ENCODE measurements around the gene DYNC1LI2. TPM values are rescaled to one million over a fixed set of nuclear protein-coding genes. Genes with fewer than 3 reads are reported as not detected.

DYNC1LI2 gene
- total RNA-seq, 4 donors from 2014 or later, result 102 to 212 (median 137) TPM

DNA sequence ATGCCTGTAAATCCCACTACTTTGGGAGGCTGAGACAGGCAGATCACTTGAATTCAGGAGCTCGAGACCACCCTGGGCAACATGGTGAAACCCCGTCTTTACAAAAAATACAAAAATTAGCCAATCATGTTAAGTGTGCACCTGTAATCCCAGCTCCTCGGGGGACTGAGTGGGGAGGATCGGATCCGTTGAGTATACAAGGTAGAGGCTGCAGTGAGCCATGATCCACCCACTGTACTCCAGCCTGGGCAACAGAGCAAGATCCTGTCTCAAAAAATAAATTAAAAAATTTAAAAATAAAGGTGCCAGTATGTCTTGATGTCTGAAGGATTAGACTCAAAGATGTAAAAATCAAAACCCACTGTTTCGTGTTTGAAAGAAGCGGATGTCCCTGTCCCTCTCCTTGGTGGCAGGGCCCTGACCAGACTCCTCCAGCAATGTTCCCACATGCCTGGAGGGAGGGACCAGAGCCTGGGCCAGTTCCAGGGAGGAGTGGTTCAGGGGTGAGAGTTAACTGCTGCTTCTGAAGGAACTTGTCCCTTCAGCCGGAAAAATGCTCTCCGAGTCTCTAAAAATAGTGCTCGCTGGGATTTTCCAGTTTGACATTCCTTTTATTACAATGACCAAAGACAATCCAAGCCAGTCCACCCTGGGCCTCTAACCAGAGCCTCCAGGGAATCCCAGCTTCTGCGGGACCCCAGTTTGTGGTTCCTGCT is 45.5 kb downstream of the DYNC1LI2 start:
- TF ChIP-seq POLR2AphosphoS5 (IDR thresholded peaks at IDR 0.05) (no peak), POLR2A (IDR thresholded peaks at IDR 0.05) (no peak)
- TF ChIP-seq, protein P1, sequence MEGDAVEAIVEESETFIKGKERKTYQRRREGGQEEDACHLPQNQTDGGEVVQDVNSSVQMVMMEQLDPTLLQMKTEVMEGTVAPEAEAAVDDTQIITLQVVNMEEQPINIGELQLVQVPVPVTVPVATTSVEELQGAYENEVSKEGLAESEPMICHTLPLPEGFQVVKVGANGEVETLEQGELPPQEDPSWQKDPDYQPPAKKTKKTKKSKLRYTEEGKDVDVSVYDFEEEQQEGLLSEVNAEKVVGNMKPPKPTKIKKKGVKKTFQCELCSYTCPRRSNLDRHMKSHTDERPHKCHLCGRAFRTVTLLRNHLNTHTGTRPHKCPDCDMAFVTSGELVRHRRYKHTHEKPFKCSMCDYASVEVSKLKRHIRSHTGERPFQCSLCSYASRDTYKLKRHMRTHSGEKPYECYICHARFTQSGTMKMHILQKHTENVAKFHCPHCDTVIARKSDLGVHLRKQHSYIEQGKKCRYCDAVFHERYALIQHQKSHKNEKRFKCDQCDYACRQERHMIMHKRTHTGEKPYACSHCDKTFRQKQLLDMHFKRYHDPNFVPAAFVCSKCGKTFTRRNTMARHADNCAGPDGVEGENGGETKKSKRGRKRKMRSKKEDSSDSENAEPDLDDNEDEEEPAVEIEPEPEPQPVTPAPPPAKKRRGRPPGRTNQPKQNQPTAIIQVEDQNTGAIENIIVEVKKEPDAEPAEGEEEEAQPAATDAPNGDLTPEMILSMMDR (IDR thresholded peaks at IDR 0.05), result no peak
- no peak overlapping the region for H3K4me3 ChIP-seq

DNA sequence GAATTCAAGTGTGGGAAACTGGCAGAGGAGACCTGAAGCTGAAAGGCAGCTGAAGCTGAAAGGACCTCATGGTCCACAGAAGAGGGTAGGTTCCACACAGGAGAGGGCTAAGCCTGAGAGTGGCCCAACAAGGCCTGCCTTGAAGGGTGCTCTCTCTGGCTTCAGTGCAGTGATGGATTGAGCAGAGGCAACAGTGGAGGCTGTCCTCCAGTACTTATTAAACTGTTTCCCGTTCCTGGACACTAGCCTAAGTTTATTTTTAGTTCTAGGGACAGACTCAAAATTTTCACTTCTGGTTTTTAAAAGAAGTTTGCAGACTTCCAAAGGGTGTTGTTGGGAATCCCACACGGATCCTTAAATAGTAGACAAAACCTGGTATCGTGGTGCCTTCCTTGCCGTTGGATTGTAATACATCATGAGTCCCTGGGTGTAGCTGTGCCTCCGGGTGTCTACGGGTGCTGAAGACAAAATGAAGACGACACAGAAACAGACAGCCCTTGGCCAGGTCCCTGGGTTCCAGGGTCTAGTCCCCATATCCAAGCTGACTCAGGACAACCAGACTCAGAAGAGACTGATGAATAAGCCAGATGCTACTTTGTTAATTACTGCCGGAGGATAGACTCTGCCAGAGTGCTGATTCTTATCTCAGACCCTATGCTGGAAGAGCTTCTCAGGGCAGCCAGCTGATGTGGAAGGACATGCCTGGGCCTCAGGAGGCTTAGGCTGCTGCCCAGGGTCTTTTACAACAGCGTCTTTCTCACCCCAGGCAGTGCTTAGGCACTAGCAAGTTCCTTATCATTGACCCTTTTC is 47.8 kb downstream of the DYNC1LI2 start:
- no peaks in the 10 kb centered on the region for H3K27me3 ChIP-seq
- H3K27ac ChIP-seq, result no peak overlapping the region
- H3K4me3 ChIP-seq, result no peak overlapping the region
- H3K9me3 ChIP-seq, result no peaks in the 10 kb centered on the region
- H3K4me1 ChIP-seq, result peaks cover 24% of the 10 kb centered on the region
- TF ChIP-seq, protein P1 (IDR thresholded peaks at IDR 0.05), result no peak
- TF ChIP-seq POLR2A (IDR thresholded peaks at IDR 0.05) (no peak), POLR2AphosphoS5 (IDR thresholded peaks at IDR 0.05) (no peak), EP300 (IDR thresholded peaks at IDR 0.05) (no peak)
- H3K36me3 ChIP-seq, result no peaks in the 10 kb centered on the region
- peak in 1 of 2 donors; percentile 10 for DNase-seq (ENCODE audit: low spot score in 2 of 2)
- 37% methylated on average over 9 of the region's 9 CpGs for WGBS

More for the DNA sequence above, 45.5 kb downstream of the DYNC1LI2 start:
- Histone ChIP-seq H3K9me3 (no peaks in the 10 kb centered on the region), H3K27me3 (no peaks in the 10 kb centered on the region), H3K4me1 (peaks cover 24% of the 10 kb centered on the region), H3K27ac (no peak overlapping the region), H3K36me3 (no peaks in the 10 kb centered on the region)
- peak in 1 of 2 donors; percentile 53 for DNase-seq (ENCODE audit: low spot score in 2 of 2)
- WGBS, result 64% methylated on average over 11 of the region's 11 CpGs

- H3K27ac ChIP-seq, result no peak overlapping the region
- no peak overlapping the region for H3K4me3 ChIP-seq
- H3K4me1 ChIP-seq, result peaks cover 26% of the 10 kb centered on the region
- 98% methylated on average over 2 of the region's 2 CpGs for WGBS
- H3K9me3 ChIP-seq, result no peaks in the 10 kb centered on the region
- DNase-seq (ENCODE audit: low spot score in 2 of 2), result no peak
- H3K27me3 ChIP-seq, result no peaks in the 10 kb centered on the region
- H3K36me3 ChIP-seq, result no peaks in the 10 kb centered on the region
- TF ChIP-seq EP300 (IDR thresholded peaks at IDR 0.05), result no peak
- TF ChIP-seq, protein P1 (IDR thresholded peaks at IDR 0.05), result no peak
- no peak for TF ChIP-seq POLR2AphosphoS5 (IDR thresholded peaks at IDR 0.05)
- no peak for TF ChIP-seq POLR2A (IDR thresholded peaks at IDR 0.05)
These were observed 49.9 kb downstream of the DYNC1LI2 start for GRCh38 chr16:66701516-66701915.

- H3K4me3 ChIP-seq, result no peak overlapping the region
- no peaks in the 10 kb centered on the region for H3K36me3 ChIP-seq
- H3K9me3 ChIP-seq, result no peaks in the 10 kb centered on the region
- WGBS, result 78% methylated on average over 2 of the region's 2 CpGs
- TF ChIP-seq POLR2A (IDR thresholded peaks at IDR 0.05) (no peak), POLR2AphosphoS5 (IDR thresholded peaks at IDR 0.05) (no peak), EP300 (IDR thresholded peaks at IDR 0.05) (no peak)
- TF ChIP-seq, protein P1 (IDR thresholded peaks at IDR 0.05), result no peak
- H3K27ac ChIP-seq, result no peak overlapping the region
- no peaks in the 10 kb centered on the region for H3K27me3 ChIP-seq
- DNase-seq (ENCODE audit: low spot score in 2 of 2), result peak in 1 of 2 donors; percentile 0
- peaks cover 24% of the 10 kb centered on the region for H3K4me1 ChIP-seq
These were observed 50.4 kb downstream of the DYNC1LI2 start for GRCh38 chr16:66701026-66701425.

- no peak overlapping the region for H3K27ac ChIP-seq
- DNase-seq (ENCODE audit: low spot score in 2 of 2), result no peak
- 75% methylated on average over 1 of the region's 1 CpG for WGBS
- no peak for TF ChIP-seq POLR2AphosphoS5 (IDR thresholded peaks at IDR 0.05)
- TF ChIP-seq EP300 (IDR thresholded peaks at IDR 0.05), result no peak
- TF ChIP-seq, protein P1 (IDR thresholded peaks at IDR 0.05), result no peak
- no peak for TF ChIP-seq POLR2A (IDR thresholded peaks at IDR 0.05)
- no peak overlapping the region for H3K4me3 ChIP-seq
- H3K27me3 ChIP-seq, result no peaks in the 10 kb centered on the region
- peaks cover 33% of the 10 kb centered on the region for H3K4me1 ChIP-seq
- H3K36me3 ChIP-seq, result no peaks in the 10 kb centered on the region
- no peaks in the 10 kb centered on the region for H3K9me3 ChIP-seq
These were observed 51.5 kb downstream of the DYNC1LI2 start for GRCh38 chr16:66699898-66700297.

All from suprapubic skin (tissue), 4 donors.